SHP77 (cell line): Measurements from ENCODE around the gene STAT6.

Experiments
- DNase-seq, 2 experiments: peaks; one replicate each; lab custom pipeline; 2025; lab: John Stamatoyannopoulos, UW

STAT6 gene

GRCh38 chr12:57111031-57111734 is at the start of gene STAT6:
Gene STAT6 (minus strand): TSS chr12:57111362. CDS start chr12:57108278, 3,084 bp downstream.
- DNase-seq = no peak

DNA sequence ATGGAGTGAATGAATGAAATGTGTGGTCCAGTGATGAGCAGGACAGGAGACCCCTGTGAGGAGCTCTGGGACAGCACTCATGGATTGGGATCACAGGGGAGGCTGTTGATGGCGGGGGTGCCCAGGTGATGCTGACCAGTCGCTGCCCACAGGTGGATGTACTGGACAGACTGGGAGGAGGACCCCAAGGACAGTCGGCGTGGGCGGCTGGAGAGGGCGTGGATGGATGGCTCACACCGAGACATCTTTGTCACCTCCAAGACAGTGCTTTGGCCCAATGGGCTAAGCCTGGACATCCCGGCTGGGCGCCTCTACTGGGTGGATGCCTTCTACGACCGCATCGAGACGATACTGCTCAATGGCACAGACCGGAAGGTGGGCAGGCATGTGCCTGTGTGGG is 49.6 kb upstream of the STAT6 start:
- DNase-seq = no peak

- DNase-seq = no peak
Observed at GRCh38 chr12:57160040-57160439, 48.9 kb upstream of the STAT6 start.

- DNase-seq = no peak
Observed at GRCh38 chr12:57159311-57159710, 48.1 kb upstream of the STAT6 start.

DNA sequence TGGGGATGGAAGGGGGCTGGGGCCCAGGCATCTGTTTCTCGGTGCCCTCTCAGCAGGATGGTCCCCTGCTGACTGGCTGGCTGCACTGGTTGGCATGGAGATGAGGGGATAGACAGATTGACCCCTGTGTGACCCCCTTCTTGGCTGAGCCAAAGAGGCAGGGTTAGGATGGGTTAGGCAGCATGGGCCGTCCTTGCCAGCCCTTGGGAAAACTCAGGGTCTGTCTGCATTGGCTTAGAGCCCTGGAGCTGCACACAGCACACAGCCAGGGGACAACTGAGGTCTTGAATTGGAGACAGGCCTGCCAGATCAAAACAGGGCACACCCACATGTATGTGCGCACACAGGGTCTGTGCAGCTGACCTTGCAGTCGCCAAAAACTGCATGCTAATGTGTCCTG is 47.5 kb upstream of the STAT6 start:
- no peak for DNase-seq

- DNase-seq = no peak
Observed at GRCh38 chr12:57158186-57158585, 47.0 kb upstream of the STAT6 start.

DNA sequence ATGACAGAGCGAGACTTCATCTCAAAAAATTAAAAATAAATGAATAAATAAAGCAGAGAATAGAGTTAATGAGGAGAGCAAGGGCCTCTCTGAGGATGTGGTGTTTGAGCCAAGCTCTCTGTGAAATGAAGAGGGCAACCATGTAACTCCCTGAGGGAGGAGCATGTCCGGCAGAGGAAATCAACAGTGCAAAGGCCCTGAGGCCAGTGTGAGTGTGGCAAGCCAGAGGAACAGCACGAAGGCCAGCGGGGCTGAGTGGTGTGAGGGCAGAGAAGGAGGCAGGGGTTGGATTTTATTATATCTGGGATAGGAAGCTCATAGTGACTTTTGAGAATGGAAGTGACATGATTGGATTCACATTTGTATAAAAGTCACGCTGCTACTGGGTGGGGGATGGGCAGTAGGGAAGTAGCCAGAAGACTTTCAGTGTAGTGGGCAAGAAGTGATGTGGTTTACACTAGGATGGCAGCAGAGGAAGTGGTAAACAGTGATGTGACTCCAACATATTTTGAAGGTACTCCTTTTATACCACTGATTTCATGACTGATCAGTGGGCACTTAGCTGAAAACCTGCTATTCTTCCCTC is 46.5 kb upstream of the STAT6 start:
- DNase-seq = no peak

- DNase-seq = no peak
Observed at GRCh38 chr12:57156701-57157403, 45.7 kb upstream of the STAT6 start.

GRCh38 chr12:57154804-57155434 is 43.8 kb upstream of the STAT6 start:
- no peak for DNase-seq

DNA sequence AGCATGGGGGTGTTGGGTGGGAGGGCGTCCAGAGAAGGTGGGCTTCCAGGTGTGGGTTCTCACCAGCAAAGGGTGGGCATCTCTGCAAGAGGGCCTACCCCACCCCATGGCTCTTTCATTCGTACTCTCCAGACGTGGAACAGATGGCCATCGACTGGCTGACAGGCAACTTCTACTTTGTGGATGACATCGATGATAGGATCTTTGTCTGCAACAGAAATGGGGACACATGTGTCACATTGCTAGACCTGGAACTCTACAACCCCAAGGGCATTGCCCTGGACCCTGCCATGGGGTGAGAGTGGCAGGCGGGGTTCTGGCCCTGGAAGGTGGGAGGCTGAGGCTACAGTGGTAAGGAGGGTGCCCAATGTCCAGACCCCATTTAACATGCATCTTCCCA is 42.9 kb upstream of the STAT6 start:
- no peak for DNase-seq

GRCh38 chr12:57153415-57153997 is 42.3 kb upstream of the STAT6 start:
- no peak for DNase-seq

DNA sequence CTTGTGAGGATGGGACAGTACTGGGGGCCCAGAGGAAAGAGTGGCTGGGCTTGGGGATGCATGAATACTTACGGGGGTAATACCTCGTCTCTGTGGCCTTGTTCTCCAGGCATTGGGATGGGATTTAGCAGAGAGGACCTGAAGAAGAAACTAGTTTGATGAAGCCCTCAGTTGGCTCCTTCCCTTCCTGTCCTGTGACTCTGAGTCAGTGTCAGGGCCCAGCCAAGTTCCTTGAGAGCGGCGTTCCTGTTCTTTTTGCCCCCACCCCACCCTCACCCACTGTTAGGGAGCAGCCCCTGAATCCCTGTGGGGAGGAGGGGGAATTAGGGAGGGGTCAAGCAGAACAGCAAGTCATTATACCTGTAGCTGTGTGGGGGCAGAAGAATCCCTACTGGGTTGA is 41.5 kb upstream of the STAT6 start:
- DNase-seq = no peak

DNA sequence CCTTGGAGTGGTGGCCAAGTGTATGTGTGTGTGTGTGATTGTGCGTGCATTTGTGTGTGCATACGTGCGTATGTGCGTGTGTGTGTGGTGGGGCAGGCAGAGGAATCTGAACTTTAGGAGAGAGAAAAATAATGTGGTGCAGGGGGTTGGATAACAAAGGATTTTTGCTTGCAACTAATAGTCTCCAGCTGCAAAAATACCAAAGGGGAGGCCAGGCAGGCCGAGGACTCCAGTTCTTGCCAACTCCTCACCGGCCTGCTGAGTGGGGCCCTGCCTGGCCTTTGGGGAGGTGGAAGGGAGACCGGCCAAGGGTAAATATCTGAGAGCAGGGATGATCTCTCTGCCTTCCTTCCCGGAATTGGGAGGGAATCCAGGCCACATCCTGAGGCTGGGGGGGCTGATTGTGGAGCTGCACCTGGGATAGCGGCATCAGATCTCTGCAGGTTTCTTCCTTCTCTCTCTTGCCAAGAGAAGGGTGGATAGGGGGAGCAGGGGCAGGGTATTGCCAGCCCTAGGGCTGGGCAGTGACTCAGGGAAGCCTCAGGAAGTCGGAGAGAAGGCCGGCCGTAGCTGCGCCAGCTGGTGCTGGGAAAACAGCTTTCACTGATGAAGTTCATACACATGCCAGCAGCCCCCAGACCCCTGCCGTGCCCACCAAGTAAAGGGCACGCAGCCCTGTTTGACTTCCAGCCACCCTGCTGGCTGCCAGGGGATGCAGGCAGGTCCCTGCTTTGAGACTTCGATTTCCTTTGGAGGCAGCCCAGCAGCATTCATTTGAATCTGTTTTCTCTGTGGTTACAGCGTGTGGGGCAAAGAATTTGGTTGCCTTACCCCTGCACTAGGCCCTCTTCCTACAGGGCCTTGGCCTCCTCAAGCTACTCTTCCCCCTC is 40.8 kb upstream of the STAT6 start:
- DNase-seq = no peak

DNA sequence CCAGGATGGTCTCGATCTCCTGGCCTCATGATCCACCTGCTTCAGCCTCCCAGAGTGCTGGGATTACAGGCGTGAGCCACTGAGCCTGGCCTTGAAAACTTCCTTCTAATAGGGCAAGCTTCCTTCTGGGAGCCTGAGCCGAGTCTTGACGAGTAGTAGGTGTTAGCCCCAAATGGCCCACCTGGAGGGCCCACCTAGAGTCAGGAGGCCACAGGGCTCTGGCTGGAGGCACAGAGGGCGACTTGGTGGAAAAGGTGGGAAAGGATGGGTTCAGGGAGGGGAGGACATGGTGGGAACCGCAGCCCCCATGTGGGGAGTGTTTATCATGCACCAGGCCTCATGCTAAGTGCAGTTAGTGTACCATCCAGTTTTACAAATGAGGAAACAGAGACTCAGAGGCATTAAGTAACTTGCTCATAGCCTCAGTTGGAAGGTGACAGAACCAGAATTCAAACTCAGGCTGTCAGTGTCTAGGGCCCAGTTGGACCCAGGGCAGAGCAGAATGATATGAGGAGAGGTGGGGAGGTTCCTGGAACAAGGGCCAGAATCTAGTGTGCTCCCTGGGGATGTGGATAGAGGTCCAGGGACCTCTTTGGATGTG is 39.3 kb upstream of the STAT6 start:
- no peak for DNase-seq

DNA sequence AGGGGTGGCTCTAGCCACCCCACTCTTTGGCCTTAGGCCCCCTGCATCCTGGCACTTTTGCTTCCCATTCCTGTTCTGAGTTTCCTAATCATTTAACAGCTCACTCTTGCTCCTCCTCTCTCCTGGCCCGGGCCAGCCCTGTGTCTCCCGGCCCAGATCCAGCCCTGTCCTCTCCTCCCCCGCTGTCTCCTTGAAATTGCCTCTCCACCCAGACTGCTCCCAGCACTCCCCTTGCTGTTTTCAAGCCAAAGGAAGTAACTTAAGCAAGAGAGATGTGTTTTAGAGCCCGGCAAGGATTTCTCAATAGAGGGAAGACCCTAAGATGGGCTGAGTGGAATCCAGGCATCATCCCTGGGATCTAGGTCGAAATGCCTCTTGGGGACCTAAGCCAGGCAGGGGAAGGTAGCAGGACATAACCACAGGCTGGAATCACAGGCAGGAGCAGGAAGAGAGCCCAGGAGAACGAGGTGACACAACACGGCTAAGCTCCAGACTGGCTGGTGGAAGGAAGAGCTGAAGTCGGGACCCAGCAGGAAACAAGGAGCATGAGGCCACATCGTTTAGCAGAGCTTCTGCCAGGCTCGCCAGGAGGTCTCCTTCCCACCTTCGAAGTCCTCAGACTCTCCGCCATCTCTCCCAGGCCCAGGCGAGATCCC is 38.2 kb upstream of the STAT6 start:
- DNase-seq = no peak

GRCh38 chr12:57148469-57149244 is 37.5 kb upstream of the STAT6 start:
- DNase-seq = no peak

- no peak for DNase-seq
Observed at GRCh38 chr12:57146961-57147944, 36.1 kb upstream of the STAT6 start, which contains the start of gene LRP1-AS. Gene LRP1-AS (minus strand): TSS chr12:57147619.

DNA sequence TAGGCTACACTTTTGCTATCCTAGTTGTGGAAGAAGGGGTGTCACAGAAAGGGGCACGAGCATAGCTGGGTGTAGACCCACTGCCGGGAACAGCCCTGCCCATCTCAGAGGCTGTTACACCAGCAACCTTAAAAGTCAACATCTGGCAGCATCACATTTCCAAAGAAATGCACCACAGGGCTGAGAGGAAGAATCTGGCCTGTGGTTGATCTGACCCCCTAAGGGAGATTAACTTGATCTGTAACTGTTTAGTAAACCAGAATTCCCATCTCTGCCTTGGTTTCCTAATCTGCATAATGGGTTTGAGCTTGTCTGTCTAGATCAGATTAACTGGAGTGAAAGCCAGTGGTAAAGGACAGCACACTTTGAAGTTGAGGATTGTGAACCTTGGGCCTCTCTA is 34.9 kb upstream of the STAT6 start:
- no peak for DNase-seq
